Measurements from ENCODE around the gene ADRA2B.

The ADRA2B gene

DNA sequence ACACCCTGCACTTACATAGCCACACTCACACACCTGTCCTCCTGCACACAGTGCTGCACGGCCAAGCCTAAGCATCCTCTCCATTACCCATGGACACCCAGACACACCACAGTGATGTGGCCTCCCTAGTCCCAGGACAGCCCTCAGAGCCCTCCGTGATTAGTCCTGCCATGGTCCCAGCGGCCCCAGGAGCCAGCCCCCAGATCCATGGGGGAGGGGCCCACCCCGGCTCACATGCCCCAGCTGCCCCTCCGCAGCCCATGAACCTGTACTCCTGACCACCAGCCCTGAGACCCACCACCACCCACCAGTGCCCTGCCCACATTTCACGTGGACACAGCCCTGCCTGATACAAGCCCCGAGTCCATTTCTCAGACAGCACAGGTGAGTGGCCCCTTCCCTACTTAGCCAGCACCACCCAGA, 36.9 kb upstream of the ADRA2B start:
- no peak overlapping the region for H3K4me3 ChIP-seq (ENCODE audit: low read length)
- TF ChIP-seq, protein P1, sequence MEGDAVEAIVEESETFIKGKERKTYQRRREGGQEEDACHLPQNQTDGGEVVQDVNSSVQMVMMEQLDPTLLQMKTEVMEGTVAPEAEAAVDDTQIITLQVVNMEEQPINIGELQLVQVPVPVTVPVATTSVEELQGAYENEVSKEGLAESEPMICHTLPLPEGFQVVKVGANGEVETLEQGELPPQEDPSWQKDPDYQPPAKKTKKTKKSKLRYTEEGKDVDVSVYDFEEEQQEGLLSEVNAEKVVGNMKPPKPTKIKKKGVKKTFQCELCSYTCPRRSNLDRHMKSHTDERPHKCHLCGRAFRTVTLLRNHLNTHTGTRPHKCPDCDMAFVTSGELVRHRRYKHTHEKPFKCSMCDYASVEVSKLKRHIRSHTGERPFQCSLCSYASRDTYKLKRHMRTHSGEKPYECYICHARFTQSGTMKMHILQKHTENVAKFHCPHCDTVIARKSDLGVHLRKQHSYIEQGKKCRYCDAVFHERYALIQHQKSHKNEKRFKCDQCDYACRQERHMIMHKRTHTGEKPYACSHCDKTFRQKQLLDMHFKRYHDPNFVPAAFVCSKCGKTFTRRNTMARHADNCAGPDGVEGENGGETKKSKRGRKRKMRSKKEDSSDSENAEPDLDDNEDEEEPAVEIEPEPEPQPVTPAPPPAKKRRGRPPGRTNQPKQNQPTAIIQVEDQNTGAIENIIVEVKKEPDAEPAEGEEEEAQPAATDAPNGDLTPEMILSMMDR (conservative IDR thresholded peaks at IDR 0.05; ENCODE audit: low read depth, low read length) = no peak
- DNase-seq (ENCODE audit: low read depth) = no peak

DNA sequence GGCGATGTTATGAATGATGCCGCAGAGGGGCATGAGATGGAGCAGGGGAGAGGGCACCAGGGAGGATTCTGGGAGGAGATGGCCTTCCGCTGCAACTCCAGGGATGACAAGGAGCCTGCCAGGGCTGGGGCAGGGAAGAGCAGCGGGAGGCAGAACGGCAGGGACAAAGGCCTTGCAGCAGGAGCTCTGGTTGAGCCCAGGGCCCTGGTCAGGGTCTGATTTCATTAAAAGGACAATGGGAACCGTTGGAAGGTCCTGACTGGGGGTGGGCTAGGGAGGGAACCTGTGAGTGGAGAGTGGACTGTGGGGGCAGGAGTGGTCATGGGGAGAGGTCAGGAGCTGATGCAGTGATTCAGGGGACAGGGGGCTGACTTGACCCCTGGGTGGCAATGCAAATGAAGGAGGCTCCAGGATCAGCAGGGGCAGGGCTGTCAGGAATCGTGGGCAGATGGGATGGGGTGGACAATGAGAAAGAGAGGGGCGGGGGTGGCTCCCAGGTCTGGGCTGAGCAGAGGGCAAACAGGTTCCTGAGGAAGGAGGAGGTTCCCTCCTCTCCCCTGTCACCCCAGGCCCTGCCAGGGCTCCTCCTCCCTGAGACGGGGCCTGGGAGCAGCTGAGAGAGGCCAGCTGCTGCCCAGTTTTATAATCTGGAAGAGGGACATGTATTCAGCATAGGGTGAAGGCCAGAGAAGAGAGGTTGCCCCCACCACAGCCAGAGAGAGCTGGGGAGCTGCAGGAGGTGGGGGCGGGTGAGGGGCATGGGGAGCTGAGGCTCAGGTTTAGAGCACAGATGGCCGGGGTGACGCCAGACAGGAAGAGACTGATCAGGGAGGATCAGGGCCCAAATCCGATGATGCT, 36.2 kb upstream of the ADRA2B start:
- TF ChIP-seq, protein P1 (conservative IDR thresholded peaks at IDR 0.05; ENCODE audit: low read depth, low read length) = no peak
- no peak for DNase-seq (ENCODE audit: low read depth)
- no peak overlapping the region for H3K4me3 ChIP-seq (ENCODE audit: low read length)

DNA sequence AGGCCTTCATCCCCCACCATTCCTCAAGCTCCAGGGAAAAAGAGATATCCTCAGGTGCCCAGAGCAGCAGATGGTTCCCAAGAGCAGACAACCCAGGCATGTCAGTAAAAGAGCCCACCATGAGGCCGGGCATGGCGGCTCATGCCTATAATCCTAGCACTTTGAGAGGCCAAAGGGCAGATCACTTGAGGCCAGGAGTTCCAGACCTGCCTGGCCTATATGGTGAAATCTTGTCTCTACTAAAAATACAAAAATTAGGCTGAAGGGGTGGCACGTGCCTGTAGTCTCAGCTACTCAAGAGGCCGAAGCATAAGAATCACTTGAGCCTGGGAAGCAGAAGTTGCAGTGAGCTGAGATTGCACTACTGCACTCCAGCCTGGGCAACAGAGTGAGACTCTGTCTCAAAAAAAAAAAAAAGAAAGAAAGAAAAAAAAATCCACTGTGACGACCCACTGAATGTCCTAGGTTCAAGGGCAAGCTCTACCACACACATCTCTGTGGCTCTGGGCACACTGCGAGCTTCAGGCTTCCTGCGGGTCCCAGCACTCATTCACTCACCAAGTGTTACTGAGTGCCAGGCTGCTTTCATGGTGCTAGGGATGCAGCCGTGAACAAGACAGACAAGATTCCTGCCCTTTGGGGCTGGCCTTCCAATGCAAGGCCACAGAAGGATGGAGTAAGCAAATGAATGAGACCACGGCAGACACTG, 35.4 kb upstream of the ADRA2B start:
- H3K4me3 ChIP-seq (ENCODE audit: low read length) = no peak overlapping the region
- DNase-seq (ENCODE audit: low read depth) = no peak
- TF ChIP-seq, protein P1 (conservative IDR thresholded peaks at IDR 0.05; ENCODE audit: low read depth, low read length) = no peak

DNA sequence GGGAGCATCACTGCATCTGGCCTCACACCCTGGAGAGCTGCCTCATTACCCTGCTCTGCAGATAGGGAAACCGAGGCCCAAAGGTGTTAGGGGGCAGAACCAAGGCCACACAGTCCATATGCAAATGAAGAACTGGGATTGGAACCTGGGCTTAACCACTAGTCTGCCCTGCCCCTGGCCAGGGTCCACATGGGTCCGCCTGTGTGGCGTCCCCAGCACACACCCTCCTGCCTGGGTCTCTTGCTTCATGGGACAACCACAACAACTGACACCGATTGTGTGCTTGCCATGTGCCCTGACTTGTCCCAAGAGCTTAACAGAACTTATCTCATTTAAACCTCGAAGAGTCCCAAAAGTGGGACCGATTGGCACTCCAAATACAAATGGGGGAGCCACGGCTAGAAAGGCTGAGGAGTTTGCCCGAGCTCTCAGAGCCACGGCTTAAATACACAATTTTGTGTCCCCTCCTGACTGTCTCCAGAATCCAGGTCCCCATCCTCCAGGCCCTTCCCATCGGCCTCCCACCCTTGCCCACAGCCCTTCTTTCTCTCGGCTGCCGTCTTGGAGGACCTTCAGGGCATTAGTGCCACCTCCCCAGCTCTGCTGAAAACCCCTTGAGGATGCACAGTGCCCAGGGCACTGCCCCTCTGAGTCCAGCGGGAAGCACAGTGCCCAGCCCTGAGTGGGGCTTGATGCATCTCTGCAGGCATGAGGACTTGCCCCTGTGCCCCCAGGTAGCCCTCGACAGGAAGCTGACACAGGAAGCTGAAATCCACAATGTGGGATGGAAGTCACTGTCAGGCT, 34.6 kb upstream of the ADRA2B start:
- no peak for DNase-seq (ENCODE audit: low read depth)
- TF ChIP-seq, protein P1 (conservative IDR thresholded peaks at IDR 0.05; ENCODE audit: low read depth, low read length) = no peak
- no peak overlapping the region for H3K4me3 ChIP-seq (ENCODE audit: low read length)

DNA sequence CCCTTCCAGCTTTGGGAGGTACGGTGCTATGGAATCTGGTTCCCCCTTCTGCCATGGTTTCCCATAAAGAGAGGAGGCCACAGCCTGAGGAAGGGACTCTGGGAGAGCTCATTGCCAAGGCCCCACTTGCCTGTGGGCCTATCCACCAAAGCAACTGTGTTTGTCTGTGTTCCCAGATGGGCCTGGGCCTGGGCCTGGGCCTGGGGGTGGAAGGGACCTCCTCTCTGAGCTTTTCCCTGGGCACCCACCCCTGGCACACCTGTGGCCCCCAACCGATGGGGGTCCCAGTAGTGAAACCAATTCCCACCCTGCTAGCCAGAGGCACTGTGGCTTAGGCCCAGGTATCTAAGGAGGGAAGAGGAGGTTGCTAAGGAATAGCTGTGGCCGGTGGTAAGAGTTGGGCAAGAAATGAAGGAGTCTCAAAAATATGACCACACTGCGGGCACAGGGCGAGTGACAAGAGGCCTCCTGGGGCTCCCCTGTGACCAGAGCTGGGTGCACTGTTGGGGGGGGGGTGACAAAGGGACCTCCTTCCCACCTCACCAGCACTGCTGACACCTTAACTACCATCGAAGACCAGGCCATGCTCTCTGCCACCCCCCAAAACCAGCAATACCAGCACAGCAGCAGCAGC, 33.8 kb upstream of the ADRA2B start:
- H3K4me3 ChIP-seq (ENCODE audit: low read length) = no peak overlapping the region
- TF ChIP-seq, protein P1 (conservative IDR thresholded peaks at IDR 0.05; ENCODE audit: low read depth, low read length) = no peak
- no peak for DNase-seq (ENCODE audit: low read depth)

DNA sequence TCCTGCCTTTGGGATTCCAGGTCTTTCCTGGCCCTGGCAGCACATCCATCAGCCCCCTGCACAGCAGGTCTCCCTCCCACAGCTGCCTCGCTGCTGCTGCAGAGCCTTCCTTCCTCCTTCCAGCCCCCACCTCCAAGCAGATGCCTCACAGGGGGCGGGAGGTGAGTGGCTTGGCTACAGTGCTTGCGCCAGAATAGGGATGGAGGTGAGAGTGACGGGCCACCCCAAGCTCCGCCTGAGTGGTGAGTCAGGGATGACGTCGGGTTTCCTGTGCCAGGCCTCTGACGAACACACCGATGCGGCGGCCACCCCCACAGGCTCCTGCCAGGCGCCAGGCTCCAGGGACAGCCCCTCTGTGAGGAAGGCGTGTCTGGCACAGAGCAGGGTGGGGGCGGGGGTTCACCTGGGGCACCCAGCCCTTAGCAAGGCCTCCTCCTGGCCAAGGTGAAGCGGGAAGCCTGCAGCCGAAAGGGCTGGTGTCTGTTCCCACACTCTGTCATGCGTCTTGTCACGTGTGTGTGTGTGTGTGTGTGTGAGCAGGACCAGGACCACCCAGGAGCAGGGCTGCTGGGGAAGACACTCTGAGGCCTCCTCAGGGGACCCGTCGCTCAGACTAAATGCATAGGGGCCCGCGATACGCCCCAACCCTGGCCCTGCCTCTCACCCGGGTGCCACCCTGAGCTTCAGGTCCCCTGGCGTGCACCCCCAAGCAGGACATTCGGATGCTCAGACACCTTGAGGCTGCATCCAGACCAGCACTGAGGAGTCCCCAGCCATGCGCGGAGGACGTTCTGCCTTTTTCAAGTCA, 32.2 kb upstream of the ADRA2B start:
- H3K4me3 ChIP-seq (ENCODE audit: low read length) = no peak overlapping the region
- peak; percentile 85 for DNase-seq (ENCODE audit: low read depth)

More for the DNA sequence above, 32.2 kb upstream of the ADRA2B start:
- TF ChIP-seq, protein P1 (conservative IDR thresholded peaks at IDR 0.05; ENCODE audit: low read depth, low read length) = no peak

Measured in retinal pigment epithelial cell (primary cell).